GM18951 (cell line): ENCODE results near the gene EYA2.

Experiments
- POLR2A ChIP-seq: IDR thresholded peaks from 4 replicates; pipeline ENCODE4 v1.6.1; 2011; ENCODE audit warnings: mild to moderate bottlenecking; ENCODE audit not compliant: insufficient read length, insufficient read depth; ENCODE audit errors: extremely low read depth
- in situ Hi-C: fragments of 300-500 bp; cut with MboI; formaldehyde crosslinking; loops from one replicate; pipeline ENCODE4 v1.12.0; 2022; ENCODE audit warnings: low sequenced_read_pairs, mixed read lengths, inconsistent platforms; ENCODE audit not compliant: unreplicated experiment

Gene EYA2

GRCh38 chr20:47213966-47214365, 319.3 kb downstream of the EYA2 start:
- TF ChIP-seq POLR2A, result no peak
- in situ Hi-C loops, result no loop called here

- in situ Hi-C loops, result no loop called here
- TF ChIP-seq POLR2A, result no peak
Observed at GRCh38 chr20:47215653-47216397, 321.2 kb downstream of the EYA2 start.

GRCh38 chr20:47216819-47217410, 322.3 kb downstream of the EYA2 start:
- in situ Hi-C loops, result no loop called here

DNA sequence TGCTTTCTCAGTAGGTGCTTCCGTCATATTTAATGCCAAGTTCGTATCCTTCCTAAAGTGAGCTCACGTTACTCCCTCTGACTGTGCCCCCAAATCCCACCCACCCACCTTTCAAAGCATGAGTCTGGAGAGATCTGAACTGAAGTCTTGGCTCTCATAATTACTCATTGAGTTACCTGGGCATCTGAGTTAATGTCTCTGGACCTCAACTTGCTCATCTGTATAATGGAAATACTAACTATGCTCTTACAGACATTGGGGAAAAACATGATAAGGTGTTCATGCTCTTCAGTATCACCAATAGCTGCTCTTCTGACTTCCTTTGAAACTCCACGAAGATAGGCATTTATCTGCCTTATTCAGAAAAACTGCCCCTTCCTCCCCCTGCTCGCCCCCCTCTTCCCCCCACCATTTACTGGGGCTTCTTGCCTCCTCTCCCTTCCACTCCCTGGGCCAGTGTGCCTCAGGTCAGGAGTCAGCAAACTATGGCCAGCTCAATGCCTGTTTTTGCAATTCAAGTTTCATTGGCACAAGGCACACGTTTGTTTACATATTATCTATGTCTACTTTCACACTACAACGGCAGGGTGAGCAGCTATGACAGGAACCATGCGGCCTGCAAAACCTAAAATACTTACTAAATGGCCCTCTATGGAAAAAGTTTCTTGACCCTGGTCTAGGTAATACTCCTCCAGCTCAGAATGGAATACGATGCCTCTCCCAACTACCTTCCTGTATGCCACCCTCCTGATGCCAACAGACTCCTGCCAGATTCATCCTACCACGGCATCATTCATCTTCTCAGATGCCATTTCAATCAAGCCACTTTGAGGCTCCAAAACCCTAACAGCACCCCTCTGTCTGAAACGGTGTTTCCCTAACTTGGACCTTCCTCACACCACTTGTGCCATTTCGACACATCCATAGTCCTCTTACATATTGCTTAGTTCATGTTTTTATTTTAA, 323.1 kb downstream of the EYA2 start:
- no peak for TF ChIP-seq POLR2A
- in situ Hi-C loops, result no loop called here

More at GRCh38 chr20:47216819-47217410, 322.3 kb downstream of the EYA2 start:
- TF ChIP-seq POLR2A, result no peak

DNA sequence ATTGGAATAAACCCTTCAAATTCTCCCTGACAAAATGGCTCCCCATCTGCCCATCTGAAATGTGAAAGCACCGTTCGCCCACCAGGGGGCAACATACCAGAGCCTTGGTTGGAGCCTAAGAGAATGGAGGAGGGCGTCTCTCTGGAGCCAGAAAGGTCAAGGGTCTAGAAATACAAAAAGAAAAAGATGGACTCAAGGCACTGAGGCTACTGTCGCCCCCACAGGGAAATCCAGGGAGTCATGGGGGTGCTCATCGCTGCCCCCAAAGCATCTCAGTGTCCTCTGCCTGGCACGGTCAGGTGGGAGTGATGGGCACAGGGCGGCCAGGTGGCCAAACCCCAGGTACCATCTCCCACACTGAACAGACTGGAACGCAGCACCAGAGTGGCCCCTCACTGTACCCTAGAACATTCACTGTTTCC, 325.5 kb downstream of the EYA2 start:
- TF ChIP-seq POLR2A, result no peak
- in situ Hi-C loops, result no loop called here

DNA sequence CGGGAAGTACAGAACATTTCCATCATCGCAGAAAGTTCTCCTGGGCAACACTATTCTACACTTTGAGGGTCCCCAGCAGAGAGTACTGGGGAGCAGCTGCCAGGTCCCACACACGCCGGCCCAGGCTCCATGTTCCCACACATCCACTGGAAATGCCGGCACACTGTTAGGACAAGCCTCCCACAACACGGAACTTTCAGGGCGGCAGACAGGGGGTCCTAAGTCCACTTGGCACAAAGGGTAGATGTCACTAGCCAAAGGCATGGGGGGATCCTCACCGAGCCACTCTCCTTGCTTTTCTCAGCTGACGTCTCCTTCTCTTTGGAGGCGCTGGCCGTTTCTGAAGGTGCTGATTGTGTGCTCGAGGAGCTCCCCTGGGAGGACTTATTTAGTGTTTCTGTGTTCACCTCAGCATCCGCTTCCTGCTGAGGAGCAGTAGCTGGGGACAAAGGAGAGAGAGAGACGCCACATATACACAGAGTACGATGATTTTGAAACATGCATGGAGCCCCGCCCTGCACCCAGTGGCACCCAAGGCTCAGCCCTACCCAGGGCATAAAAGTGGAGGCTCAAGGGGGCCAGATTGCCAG, 326.5 kb downstream of the EYA2 start:
- TF ChIP-seq POLR2A, result no peak
- in situ Hi-C loops, result no loop called here

GRCh38 chr20:47222468-47223119, 328.0 kb downstream of the EYA2 start:
- no peak for TF ChIP-seq POLR2A
- in situ Hi-C loops, result no loop called here

DNA sequence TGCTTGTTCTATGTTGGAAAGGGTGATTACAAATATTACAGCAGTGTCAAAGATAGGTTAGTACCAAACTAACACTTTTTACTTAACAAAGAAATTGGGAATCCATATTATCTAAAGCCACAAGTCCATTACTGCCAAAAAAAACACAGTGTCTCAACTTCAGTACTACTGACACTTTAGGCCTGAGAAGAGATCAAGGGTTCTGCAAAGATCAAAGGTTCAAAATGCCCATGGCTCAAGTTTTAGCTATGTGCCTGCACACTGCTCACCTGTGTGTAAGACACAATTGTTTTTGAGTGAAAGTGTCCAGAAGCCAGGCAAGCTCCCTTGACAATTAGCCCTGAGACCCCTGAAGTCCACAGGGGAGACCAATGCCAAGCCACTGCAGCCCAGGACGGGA, 329.3 kb downstream of the EYA2 start:
- in situ Hi-C loops, result no loop called here
- TF ChIP-seq POLR2A, result no peak

DNA sequence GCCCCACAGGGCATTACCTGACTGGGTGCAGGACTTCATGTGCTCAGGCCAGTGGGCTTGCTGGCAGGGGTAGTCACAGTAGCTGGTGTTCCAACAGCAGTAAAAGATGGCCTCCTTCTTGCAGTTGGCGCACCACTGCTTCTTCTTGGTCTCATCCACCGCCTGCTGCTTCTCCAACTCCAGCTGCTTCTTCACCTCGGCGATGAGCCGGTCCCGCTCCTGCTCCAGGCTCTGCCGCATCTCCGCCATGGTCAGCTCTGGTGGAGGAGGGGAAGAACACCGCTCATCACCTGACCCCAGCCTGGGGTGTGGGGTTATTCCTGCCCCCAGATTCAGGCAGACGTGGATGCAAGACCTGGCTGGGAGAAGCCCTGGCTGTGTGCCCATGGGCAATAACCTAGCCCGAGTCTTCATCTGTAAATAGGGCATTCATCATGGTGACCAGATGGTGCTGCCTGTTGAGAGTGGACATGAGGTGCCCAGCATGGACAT, 329.7 kb downstream of the EYA2 start:
- in situ Hi-C loops, result no loop called here
- TF ChIP-seq POLR2A, result no peak

DNA sequence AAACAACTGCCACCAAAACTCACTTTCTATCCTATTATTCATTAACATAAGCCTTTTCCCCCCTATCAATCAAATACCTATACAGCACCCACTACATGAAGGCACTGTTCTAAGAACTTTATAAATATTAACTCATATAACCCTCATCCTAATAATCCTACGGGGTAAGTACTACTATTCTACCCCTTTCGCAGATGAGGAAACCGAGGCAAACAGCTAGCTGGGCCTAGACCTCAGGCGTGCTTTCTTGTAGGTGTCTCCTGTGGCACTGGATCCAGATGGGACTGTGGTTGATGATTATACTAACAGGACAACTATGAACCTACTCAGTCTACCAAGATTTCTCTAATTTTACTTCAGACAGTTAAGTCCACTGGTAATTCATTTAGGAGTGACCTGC, 330.2 kb downstream of the EYA2 start:
- TF ChIP-seq POLR2A, result no peak
- in situ Hi-C loops, result no loop called here

GRCh38 chr20:47225458-47225857, 330.8 kb downstream of the EYA2 start:
- in situ Hi-C loops, result no loop called here
- no peak for TF ChIP-seq POLR2A

DNA sequence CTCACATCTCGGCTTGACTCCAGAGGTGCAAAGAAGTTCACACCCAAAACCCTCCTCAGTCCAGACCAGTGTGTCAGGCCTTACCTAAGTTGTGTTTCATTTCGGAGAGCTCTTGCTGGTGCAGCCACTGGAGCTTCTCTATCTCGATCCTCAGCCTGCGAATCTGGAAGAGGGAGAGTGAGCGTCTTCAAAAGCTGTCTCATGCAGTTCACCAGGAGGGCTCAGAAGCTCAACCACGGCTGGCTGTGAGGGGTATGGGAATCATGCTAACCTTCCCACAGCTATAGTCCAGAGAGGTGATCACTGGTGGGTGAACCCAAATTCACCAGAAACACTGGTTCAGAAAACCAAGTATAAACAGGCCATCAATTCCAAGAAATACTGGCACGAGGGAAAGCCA, 332.5 kb downstream of the EYA2 start:
- in situ Hi-C loops, result no loop called here
- TF ChIP-seq POLR2A, result no peak
